Keratinocyte (primary cell): ENCODE results near the gene MYNN. TPM values are rescaled to one million over a fixed set of nuclear protein-coding genes. Genes with fewer than 3 reads are reported as not detected.

Experiments
- DNase-seq: peaks from one replicate; pipeline ENCODE4 v3.0.0-alpha.2; 2011; ENCODE audit warnings: low read depth, missing footprints, low spot score
- FAIRE-seq: peaks from 2 replicates; lab custom pipeline; 2011; peaks lifted over from hg19 to GRCh38; lab: Jason Lieb, UNC
- H2AFZ ChIP-seq: 2 replicates; pipeline ENCODE4 v1.6.0; 2012; ENCODE audit warnings: low read length, control low read depth, inconsistent platforms; ENCODE audit not compliant: control insufficient read depth
- H3K27ac ChIP-seq: 2 replicates; pipeline ENCODE4 v1.5.1; 2011; ENCODE audit warnings: low read length; ENCODE audit not compliant: control insufficient read depth, insufficient read depth
- H3K27me3 ChIP-seq: 3 replicates; pipeline ENCODE4 v1.6.0; 2011; ENCODE audit warnings: low read length; ENCODE audit not compliant: control insufficient read depth, insufficient read depth; ENCODE audit errors: extremely low read depth
- H3K36me3 ChIP-seq, 2 experiments: 2 replicates in 1 of 2; 3 replicates in 1 of 2; pipeline ENCODE4 v1.5.1; 2011; ENCODE audit warnings: low read length in 2 of 2, mild to moderate bottlenecking in 1 of 2; ENCODE audit not compliant: control insufficient read depth in 2 of 2, insufficient read depth in 2 of 2; ENCODE audit errors: extremely low read depth in 1 of 2
- H3K4me1 ChIP-seq: 3 replicates; pipeline ENCODE4 v1.5.1; 2011; ENCODE audit warnings: low read length; ENCODE audit not compliant: control insufficient read depth, insufficient read depth; ENCODE audit errors: extremely low read depth
- H3K4me2 ChIP-seq: 3 replicates; pipeline ENCODE4 v1.6.0; 2011; ENCODE audit warnings: low read depth, low read length; ENCODE audit not compliant: control insufficient read depth, insufficient read depth; ENCODE audit errors: extremely low read depth
- H3K4me3 ChIP-seq, 3 experiments: fragments of 200-600 bp in 1 of 3; sonication (generic) in 1 of 3; 2 replicates in 2 of 3; 3 replicates in 1 of 3; pipeline ENCODE4 v1.5.1; 2011 to 2016; ENCODE audit warnings: low read length in 3 of 3, mild to moderate bottlenecking in 3 of 3, control low read depth in 2 of 3, inconsistent platforms in 1 of 3, low read depth in 1 of 3, mixed read lengths in 1 of 3, mixed run types in 1 of 3, moderate library complexity in 1 of 3; ENCODE audit not compliant: control insufficient read depth in 2 of 3, insufficient read depth in 2 of 3; ENCODE audit errors: extremely low read depth in 1 of 3
- H3K79me2 ChIP-seq: 2 replicates; pipeline ENCODE4 v1.6.0; 2012; ENCODE audit warnings: low read length; ENCODE audit not compliant: control insufficient read depth, insufficient read depth
- H3K9ac ChIP-seq: 3 replicates; pipeline ENCODE4 v1.6.0; 2011; ENCODE audit warnings: low read length; ENCODE audit not compliant: control insufficient read depth, insufficient read depth; ENCODE audit errors: extremely low read depth
- H3K9me1 ChIP-seq: 3 replicates; pipeline ENCODE4 v1.6.0; 2011; ENCODE audit warnings: low read length; ENCODE audit not compliant: control insufficient read depth, insufficient read depth; ENCODE audit errors: extremely low read depth
- H3K9me3 ChIP-seq: 2 replicates; pipeline ENCODE4 v1.5.1; 2012; ENCODE audit warnings: low read depth, low read length; ENCODE audit not compliant: control insufficient read depth
- H4K20me1 ChIP-seq: 3 replicates; pipeline ENCODE4 v1.6.0; 2011; ENCODE audit warnings: low read length; ENCODE audit not compliant: control insufficient read depth, insufficient read depth; ENCODE audit errors: extremely low read depth
- EZH2 ChIP-seq: IDR thresholded peaks from one replicate; pipeline ENCODE4 v1.6.1; 2012; ENCODE audit warnings: inconsistent platforms, mild to moderate bottlenecking, low read length, moderate library complexity
- dilution Hi-C: fragments of 300-500 bp; cut with MboI; formaldehyde crosslinking; loops from one replicate; pipeline ENCODE4 v1.7.0; 2020; ENCODE audit warnings: low sequenced_read_pairs; ENCODE audit not compliant: extremely low pct_ligation_motif_present
- polyA plus RNA-seq, 5 experiments: library from polyadenylated mRNA; depleted of rRNA in 3 of 5; stranded (reverse) in 3 of 5; stranded (forward) in 1 of 5; unstranded in 1 of 5; fragments of >200 nt; gene quantifications; 1 replicate in 1 of 5; 2 replicates in 3 of 5; 3 replicates in 1 of 5; pipeline versions ENCODE4 v1.2.1 to v1.2.3, GENCODE V29; 2011 to 2012; ENCODE audit warnings: missing spikeins in 2 of 5, low read depth in 1 of 5, low replicate concordance in 1 of 5
- TF ChIP-seq, protein P1 (sequence below), 3 experiments: IDR thresholded peaks in 1 of 3; conservative IDR thresholded peaks in 1 of 3; optimal IDR thresholded peaks in 1 of 3; 2 replicates in 2 of 3; 3 replicates in 1 of 3; pipeline versions ENCODE3 to v1.5.1; 2011; ENCODE audit warnings: low read length in 3 of 3, mild to moderate bottlenecking in 3 of 3, moderate library complexity in 2 of 3, control low read depth in 1 of 3, inconsistent platforms in 1 of 3; ENCODE audit not compliant: insufficient read depth in 2 of 3; ENCODE audit errors: extremely low read depth in 1 of 3

The MYNN gene
- polyA plus RNA-seq, 1 donor (not counting 4 experiments of a cell fraction or from before 2014, with no cell fraction given) = 16.9 TPM

- FAIRE-seq = peak; percentile 64
- no peaks in the 10 kb centered on the region for H3K27me3 ChIP-seq
- peaks cover 3% of the 10 kb centered on the region for H3K9me3 ChIP-seq
- H3K4me3 ChIP-seq = peak overlapping the region; percentile 31 to 64 (median 42)
- dilution Hi-C loops = no loop called here
- no peak for TF ChIP-seq EZH2
- TF ChIP-seq, protein P1, sequence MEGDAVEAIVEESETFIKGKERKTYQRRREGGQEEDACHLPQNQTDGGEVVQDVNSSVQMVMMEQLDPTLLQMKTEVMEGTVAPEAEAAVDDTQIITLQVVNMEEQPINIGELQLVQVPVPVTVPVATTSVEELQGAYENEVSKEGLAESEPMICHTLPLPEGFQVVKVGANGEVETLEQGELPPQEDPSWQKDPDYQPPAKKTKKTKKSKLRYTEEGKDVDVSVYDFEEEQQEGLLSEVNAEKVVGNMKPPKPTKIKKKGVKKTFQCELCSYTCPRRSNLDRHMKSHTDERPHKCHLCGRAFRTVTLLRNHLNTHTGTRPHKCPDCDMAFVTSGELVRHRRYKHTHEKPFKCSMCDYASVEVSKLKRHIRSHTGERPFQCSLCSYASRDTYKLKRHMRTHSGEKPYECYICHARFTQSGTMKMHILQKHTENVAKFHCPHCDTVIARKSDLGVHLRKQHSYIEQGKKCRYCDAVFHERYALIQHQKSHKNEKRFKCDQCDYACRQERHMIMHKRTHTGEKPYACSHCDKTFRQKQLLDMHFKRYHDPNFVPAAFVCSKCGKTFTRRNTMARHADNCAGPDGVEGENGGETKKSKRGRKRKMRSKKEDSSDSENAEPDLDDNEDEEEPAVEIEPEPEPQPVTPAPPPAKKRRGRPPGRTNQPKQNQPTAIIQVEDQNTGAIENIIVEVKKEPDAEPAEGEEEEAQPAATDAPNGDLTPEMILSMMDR (optimal IDR thresholded peaks at IDR 0.05 in 1 of 3, IDR thresholded peaks at IDR 0.05 in 1 of 3, conservative IDR thresholded peaks at IDR 0.05 in 1 of 3; ENCODE audit: extremely low read depth in 1 of 3, insufficient read depth in 2 of 3, low read length in 3 of 3) = no peak
- peaks cover 7% of the 10 kb centered on the region for H3K4me1 ChIP-seq
- H3K9me1 ChIP-seq = no peaks in the 10 kb centered on the region
- H2AFZ ChIP-seq = peak overlapping the region; percentile 91
- no peak for DNase-seq
- H3K4me2 ChIP-seq = peak overlapping the region; percentile 72
- no peaks in the 10 kb centered on the region for H3K79me2 ChIP-seq
- H3K36me3 ChIP-seq = no peaks in the 10 kb centered on the region
- H3K9ac ChIP-seq = peak overlapping the region; percentile 61
- no peak overlapping the region for H3K27ac ChIP-seq
- H4K20me1 ChIP-seq = no peaks in the 10 kb centered on the region
Measured at GRCh38 chr3:169811631-169812331, 38.6 kb downstream of the MYNN start.

DNA sequence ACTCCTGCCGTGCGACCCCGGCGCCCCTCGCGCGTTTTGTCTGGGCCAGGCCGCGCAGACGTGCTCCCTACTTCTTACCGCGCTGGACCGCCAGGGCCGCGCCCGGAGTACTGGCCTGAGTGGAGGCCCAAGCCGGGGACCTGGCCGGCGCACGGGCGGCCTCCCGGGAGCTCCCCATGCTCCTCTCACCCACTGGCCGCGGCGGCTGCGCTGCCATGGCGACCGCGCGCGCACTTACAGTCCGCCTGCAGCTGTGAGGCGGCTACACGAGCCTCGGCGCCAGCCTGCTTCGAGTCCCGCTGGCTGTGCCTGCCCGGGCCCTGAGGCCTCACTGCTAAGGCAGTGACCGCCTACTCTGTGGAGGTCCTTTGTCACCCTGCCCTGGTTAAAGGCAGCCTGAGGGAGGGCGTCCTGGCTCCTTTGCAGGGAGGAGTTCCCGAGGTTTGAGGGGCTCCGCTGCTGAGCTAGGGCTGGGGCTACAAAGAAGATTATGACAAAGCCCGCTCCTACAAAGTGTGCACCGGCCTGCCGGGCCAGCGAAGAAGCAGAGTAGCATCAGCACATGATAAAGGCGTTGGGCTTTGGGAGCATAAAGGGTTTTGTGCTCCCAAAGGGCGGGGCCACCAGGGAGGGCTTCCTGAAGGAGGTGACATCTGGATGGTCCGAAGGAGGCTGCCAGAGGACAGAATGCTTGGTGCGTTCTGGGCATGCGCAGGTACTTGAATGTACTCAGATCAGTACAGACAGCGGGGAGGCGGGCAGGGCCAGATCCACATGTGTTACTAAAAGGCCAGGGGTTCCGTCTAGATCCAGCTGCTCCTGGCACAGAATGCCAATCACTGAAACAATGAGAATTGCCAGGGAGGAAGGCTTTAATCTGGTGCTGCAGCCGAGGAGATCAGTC, 39.4 kb downstream of the MYNN start, which contains the start of the genes LRRC34 and LRRIQ4:
TSS of gene LRRC34 (minus strand) at position 573 of the 904 bp plus-strand sequence. CDS start at position 217, 356 bp downstream.
TSS of gene LRRIQ4 (plus strand) at position 539 of the 904 bp plus-strand sequence. CDS start 9,052 bp downstream, outside the sequence.
- Histone ChIP-seq H3K9ac (peak within 1 kb of the TSS; percentile 61), H3K36me3 (no peaks in the 10 kb centered on the region), H3K4me3 (peak within 1 kb of the TSS; percentile 31 to 64 (median 42)), H3K27ac (no peak within 1 kb of the TSS), H2AFZ (peak within 1 kb of the TSS; percentile 91), H3K79me2 (no peaks in the 10 kb centered on the region), H3K27me3 (no peaks in the 10 kb centered on the region), H4K20me1 (no peaks in the 10 kb centered on the region), H3K4me2 (peak within 1 kb of the TSS; percentile 72), H3K4me1 (peaks cover 7% of the 10 kb centered on the region), H3K9me3 (peaks cover 3% of the 10 kb centered on the region), H3K9me1 (no peaks in the 10 kb centered on the region)
- dilution Hi-C loops = no loop called here
- no peak for TF ChIP-seq EZH2
- TF ChIP-seq, protein P1 (optimal IDR thresholded peaks at IDR 0.05 in 1 of 3, IDR thresholded peaks at IDR 0.05 in 1 of 3, conservative IDR thresholded peaks at IDR 0.05 in 1 of 3; ENCODE audit: extremely low read depth in 1 of 3, insufficient read depth in 2 of 3, low read length in 3 of 3) = no peak
- DNase-seq = peak; percentile 15
- peak; percentile 44 for FAIRE-seq
